ENCODE measurements around the gene THSD4.

The THSD4 gene

DNA sequence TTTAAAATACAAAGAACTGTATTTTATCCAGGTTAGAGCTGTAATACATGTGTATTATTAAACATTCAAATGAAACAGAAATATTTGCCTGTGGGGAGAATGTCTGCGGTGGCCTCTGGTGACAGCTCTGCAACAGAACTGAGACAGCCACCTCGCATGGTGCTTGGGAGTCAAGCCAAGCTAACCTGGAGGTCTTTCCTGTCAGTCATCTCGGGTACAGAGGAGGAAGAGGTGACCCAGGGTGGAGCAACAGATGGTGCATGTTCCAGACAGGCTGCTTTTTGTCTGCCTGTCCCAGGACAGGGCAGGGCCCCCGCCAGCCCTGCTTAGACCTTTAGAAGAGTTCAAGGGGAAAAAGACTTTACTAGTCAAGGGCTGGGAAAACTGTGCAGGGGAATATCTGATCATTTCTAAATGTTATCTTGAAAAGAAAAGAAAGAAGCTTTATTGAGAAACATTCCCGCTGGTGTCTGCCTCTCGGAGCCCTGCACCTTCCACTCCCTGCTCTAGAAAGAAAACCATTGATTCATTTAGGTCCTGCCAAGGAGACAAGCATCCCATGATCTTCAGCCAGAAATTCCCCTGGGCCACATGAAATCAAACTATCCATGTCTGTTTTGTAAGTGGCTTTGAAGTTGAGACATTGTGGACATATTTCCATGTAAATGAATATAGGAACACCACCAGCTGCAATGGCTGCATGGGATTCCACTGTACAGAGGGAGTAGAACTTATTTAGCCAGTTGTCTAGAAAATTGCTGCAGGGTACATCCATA, 689.6 kb downstream of the THSD4 start:
- TF ChIP-seq EZH2 (IDR thresholded peaks at IDR 0.05) (no peak), POLR2AphosphoS5 (IDR thresholded peaks at IDR 0.05; ENCODE audit: borderline replicate concordance, low read depth, low read length) (no peak), FOXP2 (optimal IDR thresholded peaks at IDR 0.05; ENCODE audit: control extremely low read depth, extremely low read length, insufficient read depth) (no peak)
- peak; percentile 5 for DNase-seq (ENCODE audit: low read depth, low spot score)
- Histone ChIP-seq H3K4me3 (no peak overlapping the region), H3K27ac (no peak overlapping the region), H3K9me3 (ENCODE audit: low read depth, low read length) (no peaks in the 10 kb centered on the region), H3K9ac (ENCODE audit: insufficient read length) (no peak overlapping the region), H3K36me3 (ENCODE audit: insufficient read depth, low read length) (no peaks in the 10 kb centered on the region)

DNA sequence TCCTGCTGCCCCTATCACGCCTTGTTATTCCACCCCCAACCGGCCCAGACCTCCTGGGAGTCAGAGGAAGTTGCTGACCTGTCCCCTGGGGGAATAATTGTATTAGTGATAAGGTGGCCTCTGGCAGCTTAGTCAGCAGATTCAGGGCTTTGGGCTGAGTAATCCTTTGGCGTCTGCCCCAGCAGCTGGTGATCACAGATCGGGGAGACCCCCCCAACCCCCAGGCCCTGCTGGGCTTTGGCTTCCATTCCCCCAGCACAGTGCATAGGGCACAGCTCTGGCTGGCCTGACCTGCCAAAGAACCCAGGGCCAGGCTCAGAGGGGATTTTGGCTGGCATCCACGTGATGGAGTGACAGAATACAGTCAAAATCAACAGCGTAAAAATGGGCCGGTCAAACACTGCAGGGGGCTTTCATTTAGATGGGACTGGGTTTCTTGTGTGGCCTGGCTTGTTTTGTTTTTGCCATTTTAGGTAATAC, 691.2 kb downstream of the THSD4 start:
- H3K9me3 ChIP-seq (ENCODE audit: low read depth, low read length) = no peaks in the 10 kb centered on the region
- no peak overlapping the region for H3K4me3 ChIP-seq
- TF ChIP-seq FOXP2 (optimal IDR thresholded peaks at IDR 0.05; ENCODE audit: control extremely low read depth, extremely low read length, insufficient read depth) (no peak), POLR2AphosphoS5 (IDR thresholded peaks at IDR 0.05; ENCODE audit: borderline replicate concordance, low read depth, low read length) (no peak), EZH2 (IDR thresholded peaks at IDR 0.05) (no peak)
- DNase-seq (ENCODE audit: low read depth, low spot score) = no peak
- H3K27ac ChIP-seq = no peak overlapping the region
- no peaks in the 10 kb centered on the region for H3K36me3 ChIP-seq (ENCODE audit: insufficient read depth, low read length)
- H3K9ac ChIP-seq (ENCODE audit: insufficient read length) = no peak overlapping the region

DNA sequence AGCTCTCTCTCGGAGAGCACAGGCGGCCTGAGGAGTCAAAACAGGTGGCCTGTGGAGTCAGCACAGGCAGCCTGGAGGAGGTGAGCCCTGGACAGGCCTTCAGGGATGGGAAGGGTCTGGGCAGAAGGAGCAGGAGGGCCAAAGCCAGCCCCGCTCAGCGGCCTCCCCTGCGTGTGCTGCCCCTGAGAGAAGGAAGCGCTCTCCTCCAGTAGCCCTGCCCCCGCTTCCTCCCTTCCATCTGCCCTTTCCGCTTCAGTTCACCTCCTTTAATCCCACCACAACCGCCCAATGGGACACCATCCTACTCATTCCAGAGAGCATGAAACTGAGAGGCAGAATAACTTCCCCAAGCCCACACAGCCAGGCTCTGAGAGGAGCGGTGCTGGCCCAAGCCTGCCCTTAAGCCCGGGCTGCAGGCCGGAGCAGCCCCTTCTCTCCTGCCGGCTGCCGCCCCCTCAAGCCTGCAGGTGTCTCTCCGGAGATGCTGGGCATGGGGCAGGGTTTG, 691.9 kb downstream of the THSD4 start:
- no peak for TF ChIP-seq FOXP2 (optimal IDR thresholded peaks at IDR 0.05; ENCODE audit: control extremely low read depth, extremely low read length, insufficient read depth)
- TF ChIP-seq EZH2 (IDR thresholded peaks at IDR 0.05) = no peak
- DNase-seq (ENCODE audit: low read depth, low spot score) = no peak
- Histone ChIP-seq H3K9ac (ENCODE audit: insufficient read length) (no peak overlapping the region), H3K4me3 (no peak overlapping the region), H3K9me3 (ENCODE audit: low read depth, low read length) (no peaks in the 10 kb centered on the region), H3K27ac (no peak overlapping the region), H3K36me3 (ENCODE audit: insufficient read depth, low read length) (no peaks in the 10 kb centered on the region)

DNA sequence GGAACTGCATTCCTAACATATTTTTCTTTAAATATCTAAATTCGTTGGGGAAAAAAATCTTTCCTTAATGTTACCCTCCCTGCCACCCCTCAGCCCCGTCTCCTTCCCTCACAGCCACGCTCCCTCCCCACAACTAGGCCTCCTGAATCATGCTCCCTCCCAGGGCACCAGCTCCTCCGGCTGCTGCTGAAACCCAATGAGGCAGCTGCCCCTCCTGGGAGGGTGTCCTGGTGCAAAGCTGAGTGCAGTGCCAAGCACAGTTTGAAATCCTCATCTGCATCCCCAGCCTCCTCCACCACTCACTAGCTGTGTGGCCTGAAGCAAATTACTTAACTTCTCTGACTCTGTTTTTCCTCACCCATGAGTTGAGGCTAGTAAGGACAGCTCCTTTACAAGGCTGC, 692.4 kb downstream of the THSD4 start:
- no peak for DNase-seq (ENCODE audit: low read depth, low spot score)
- Histone ChIP-seq H3K9ac (ENCODE audit: insufficient read length) (no peak overlapping the region), H3K27ac (no peak overlapping the region), H3K36me3 (ENCODE audit: insufficient read depth, low read length) (no peaks in the 10 kb centered on the region), H3K9me3 (ENCODE audit: low read depth, low read length) (no peaks in the 10 kb centered on the region), H3K4me3 (no peak overlapping the region)
- TF ChIP-seq POLR2AphosphoS5 (IDR thresholded peaks at IDR 0.05; ENCODE audit: borderline replicate concordance, low read depth, low read length) (no peak), FOXP2 (optimal IDR thresholded peaks at IDR 0.05; ENCODE audit: control extremely low read depth, extremely low read length, insufficient read depth) (no peak), EZH2 (IDR thresholded peaks at IDR 0.05) (no peak)

DNA sequence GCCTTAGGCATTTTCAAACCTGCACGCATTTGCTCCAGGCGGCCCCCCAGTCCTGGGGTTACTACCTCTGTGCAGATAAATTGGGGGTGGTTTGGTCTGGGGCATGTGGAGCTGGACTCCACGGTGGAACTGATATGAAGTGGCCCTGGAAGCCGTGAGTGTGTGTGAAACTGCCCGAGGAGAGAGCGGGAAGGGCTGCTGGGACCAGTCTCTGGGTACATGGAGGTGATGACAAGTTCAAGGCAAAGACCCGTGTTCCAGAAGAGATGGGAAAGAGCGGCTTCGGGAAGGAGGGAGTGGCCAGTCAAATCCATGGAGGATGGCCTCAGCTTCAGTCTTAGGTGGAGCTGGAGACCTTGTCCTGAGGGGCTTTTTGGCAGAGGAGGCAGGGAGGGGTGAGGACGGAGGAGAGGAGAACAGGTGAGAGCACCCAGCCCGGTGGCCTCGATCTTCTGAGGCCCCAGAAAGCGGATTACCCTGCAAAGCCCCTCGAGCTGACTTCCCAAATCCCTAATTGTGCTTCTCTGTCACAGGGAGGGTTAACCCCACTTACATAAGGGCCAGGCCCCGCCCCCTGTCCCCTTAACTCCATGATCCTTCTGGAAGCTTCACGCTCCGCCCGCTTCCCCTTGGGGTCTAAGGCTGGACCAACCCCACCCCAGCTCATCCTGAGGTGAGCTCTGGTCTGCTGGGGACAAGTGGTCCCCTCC, 693.2 kb downstream of the THSD4 start:
- DNase-seq (ENCODE audit: low read depth, low spot score) = no peak
- Histone ChIP-seq H3K36me3 (ENCODE audit: insufficient read depth, low read length) (no peaks in the 10 kb centered on the region), H3K9me3 (ENCODE audit: low read depth, low read length) (no peaks in the 10 kb centered on the region), H3K9ac (ENCODE audit: insufficient read length) (no peak overlapping the region), H3K27ac (no peak overlapping the region), H3K4me3 (no peak overlapping the region)
- TF ChIP-seq EZH2 (IDR thresholded peaks at IDR 0.05) (no peak), FOXP2 (optimal IDR thresholded peaks at IDR 0.05; ENCODE audit: control extremely low read depth, extremely low read length, insufficient read depth) (no peak), POLR2AphosphoS5 (IDR thresholded peaks at IDR 0.05; ENCODE audit: borderline replicate concordance, low read depth, low read length) (no peak)

DNA sequence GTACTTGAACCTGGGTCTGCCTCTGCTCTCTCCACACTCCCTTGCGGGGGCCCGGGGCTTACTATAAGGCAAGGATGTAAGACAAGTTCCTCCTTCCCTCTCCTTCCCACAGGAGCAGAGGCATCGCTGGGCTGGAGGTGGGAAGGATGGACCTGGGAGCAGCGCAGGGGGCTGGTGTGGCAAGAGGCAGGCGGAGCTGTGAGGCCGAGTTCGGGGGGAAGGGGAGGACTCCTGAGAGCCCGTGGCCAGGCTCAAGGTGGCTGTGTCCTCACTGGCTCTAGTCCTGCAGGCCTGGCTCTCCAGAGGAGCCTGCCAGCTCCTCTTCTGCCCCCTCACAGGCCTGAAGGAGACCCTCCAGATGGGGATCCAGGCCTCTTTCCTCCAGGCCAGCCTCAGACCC, 694.1 kb downstream of the THSD4 start:
- no peak overlapping the region for H3K9ac ChIP-seq (ENCODE audit: insufficient read length)
- TF ChIP-seq FOXP2 (optimal IDR thresholded peaks at IDR 0.05; ENCODE audit: control extremely low read depth, extremely low read length, insufficient read depth) (no peak), POLR2AphosphoS5 (IDR thresholded peaks at IDR 0.05; ENCODE audit: borderline replicate concordance, low read depth, low read length) (no peak), EZH2 (IDR thresholded peaks at IDR 0.05) (no peak)
- no peaks in the 10 kb centered on the region for H3K9me3 ChIP-seq (ENCODE audit: low read depth, low read length)
- H3K36me3 ChIP-seq (ENCODE audit: insufficient read depth, low read length) = no peaks in the 10 kb centered on the region
- H3K27ac ChIP-seq = no peak overlapping the region
- DNase-seq (ENCODE audit: low read depth, low spot score) = no peak
- H3K4me3 ChIP-seq = no peak overlapping the region

DNA sequence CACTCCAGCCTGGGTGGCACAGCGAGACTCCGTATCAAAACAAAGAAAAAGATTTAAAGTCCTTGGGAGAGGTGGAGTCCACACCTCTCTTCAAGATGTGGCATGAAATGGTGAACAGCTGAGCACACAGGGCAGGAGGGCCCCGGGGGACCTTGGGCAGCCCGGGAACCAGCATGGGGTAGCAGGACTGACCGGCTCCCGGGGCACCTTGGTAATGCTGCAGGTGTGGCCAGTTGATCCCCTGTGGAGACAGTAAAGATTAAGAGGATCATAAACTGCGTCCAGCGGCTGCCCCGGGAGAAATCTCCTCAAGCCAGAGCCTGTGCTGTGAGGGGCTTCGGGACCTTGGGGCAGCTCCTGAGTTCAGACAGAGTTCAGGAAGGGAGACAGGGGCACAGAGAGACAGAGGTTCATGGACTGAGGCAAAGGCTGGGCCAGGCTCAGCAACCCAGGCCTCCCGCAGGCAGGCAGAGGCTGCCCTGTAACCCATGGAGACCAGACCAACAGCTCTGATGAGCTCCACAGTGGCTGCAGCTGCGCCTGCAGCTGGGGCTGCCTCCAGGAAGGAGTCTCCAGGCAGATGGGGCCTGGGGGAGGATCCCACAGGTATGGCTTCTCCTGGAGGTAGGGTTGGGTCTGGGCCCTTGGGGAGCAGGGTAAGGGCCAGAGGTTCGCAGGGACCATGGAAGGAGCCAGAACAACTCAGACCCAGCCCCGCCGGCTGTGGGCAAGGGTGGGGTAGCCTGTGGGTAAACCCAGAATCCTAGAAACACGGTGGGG, 695.2 kb downstream of the THSD4 start, which contains the start of gene NR2E3:
Gene NR2E3 (plus strand): TSS at position 299 of the 780 bp plus-strand sequence. CDS start 190 bp downstream, at position 489.
- Histone ChIP-seq H3K9me3 (ENCODE audit: low read depth, low read length) (no peaks in the 10 kb centered on the region), H3K9ac (ENCODE audit: insufficient read length) (no peak within 1 kb of the TSS), H3K27ac (no peak within 1 kb of the TSS), H3K36me3 (ENCODE audit: insufficient read depth, low read length) (no peaks in the 10 kb centered on the region), H3K4me3 (no peak within 1 kb of the TSS)
- TF ChIP-seq POLR2AphosphoS5 (IDR thresholded peaks at IDR 0.05; ENCODE audit: borderline replicate concordance, low read depth, low read length) (no peak), FOXP2 (optimal IDR thresholded peaks at IDR 0.05; ENCODE audit: control extremely low read depth, extremely low read length, insufficient read depth) (no peak), EZH2 (IDR thresholded peaks at IDR 0.05) (no peak)
- DNase-seq (ENCODE audit: low read depth, low spot score) = no peak

Data from SK-N-MC (cell line).